PC-9 (cell line): ENCODE data around the gene TMEM263. TPM values are rescaled to one million over a fixed set of nuclear protein-coding genes. Genes with fewer than 3 reads are reported as not detected.
"Not testable (repeated sequence)": the region's sequence is repeated elsewhere in the genome, so short reads cannot be mapped to it uniquely, and the experiment has no call there.

Source experiments
- BruUV-seq: library from RNA; stranded (reverse); fragments of 400-500 nt; replicated peaks from 2 replicates; lab custom pipeline; 2021; lab: Mats Ljungman, UMichigan
- CTCF ChIA-PET: fragments of 300-600 bp; sonication (Branson Sonifier 250); formaldehyde crosslinking; loops from one replicate; lab custom pipeline; 2022; ENCODE audit warnings: antibody characterized with exemption; lab: Charles Lee
- POLR2A ChIA-PET: fragments of 300-600 bp; sonication (Branson Sonifier 250); formaldehyde crosslinking; loops from one replicate; lab custom pipeline; 2022; ENCODE audit warnings: antibody characterized with exemption; ENCODE audit not compliant: unreplicated experiment; lab: Charles Lee
- DNase-seq, 2 experiments: peaks; one replicate each; pipeline versions ENCODE4 v3.0.0 to v3.0.0-alpha.2; 2015 to 2022; ENCODE audit warnings: mixed read lengths in 1 of 2
- H2AFZ ChIP-seq: fragments of 200-600 bp; sonication (generic); 2 replicates; pipeline ENCODE4 v1.8.1; 2017; ENCODE audit warnings: antibody characterized with exemption
- H3F3A ChIP-seq: fragments of 200-600 bp; sonication (generic); 2 replicates; pipeline ENCODE4 v1.8.1; 2017; ENCODE audit warnings: antibody characterized with exemption, mild to moderate bottlenecking, low read depth; ENCODE audit not compliant: insufficient read depth
- H3K27ac ChIP-seq: fragments of 200-600 bp; sonication (generic); 2 replicates; pipeline ENCODE4 v1.6.1; 2016; ENCODE audit warnings: mixed run types
- H3K27me3 ChIP-seq: fragments of 200-600 bp; sonication (generic); 2 replicates; pipeline ENCODE4 v1.6.1; 2016; ENCODE audit warnings: low read depth, mixed run types; ENCODE audit not compliant: insufficient read depth
- H3K36me3 ChIP-seq: fragments of 200-600 bp; sonication (generic); 2 replicates; pipeline ENCODE4 v1.6.1; 2016; ENCODE audit warnings: low read depth, mixed run types
- H3K4me1 ChIP-seq: fragments of 200-600 bp; sonication (generic); replicated peaks from 2 replicates; pipeline ENCODE4 v1.6.1; 2016; ENCODE audit warnings: mixed run types; ENCODE audit not compliant: insufficient read depth
- H3K4me2 ChIP-seq: fragments of 200-600 bp; sonication (generic); 2 replicates; pipeline ENCODE4 v1.6.1; 2017; ENCODE audit warnings: mixed run types
- H3K4me3 ChIP-seq: fragments of 200-600 bp; sonication (generic); 2 replicates; pipeline ENCODE4 v1.6.1; 2016; ENCODE audit warnings: mixed run types
- H3K79me2 ChIP-seq: fragments of 200-600 bp; sonication (generic); 2 replicates; pipeline ENCODE4 v1.6.1; 2017; ENCODE audit warnings: low read depth, mixed run types
- H3K9me2 ChIP-seq: fragments of 200-600 bp; sonication (generic); 2 replicates; pipeline ENCODE4 v1.8.1; 2017; ENCODE audit warnings: mild to moderate bottlenecking; ENCODE audit not compliant: insufficient read depth
- H3K9me3 ChIP-seq: fragments of 200-600 bp; sonication (generic); 2 replicates; pipeline ENCODE4 v1.8.1; 2016; ENCODE audit warnings: low read depth; ENCODE audit not compliant: insufficient read depth
- H4K20me1 ChIP-seq: fragments of 200-600 bp; sonication (generic); 2 replicates; pipeline ENCODE4 v1.8.1; 2017; ENCODE audit not compliant: insufficient read depth
- EZH2 ChIP-seq: fragments of 200-600 bp; sonication (generic); IDR thresholded peaks from 2 replicates; pipeline ENCODE4 v1.8.0; 2017; ENCODE audit warnings: antibody characterized with exemption, low read depth
- intact Hi-C: fragments of 100-400 bp; cut with micrococcal nuclease; formaldehyde crosslinking; loops from one replicate; pipeline ENCODE4 v1.10.0; 2022; ENCODE audit not compliant: unreplicated experiment
- total RNA-seq: library from RNA; stranded (reverse); gene quantifications from 2 replicates; pipeline ENCODE4 v1.2.3, GENCODE V29; 2021
- TF ChIP-seq, protein P1 (sequence below): fragments of 200-600 bp; sonication (generic); conservative IDR thresholded peaks from 2 replicates; pipeline ENCODE4 v1.6.1; 2017; ENCODE audit warnings: mixed run types, antibody characterized with exemption, mild to moderate bottlenecking, moderate library complexity

Gene TMEM263
- total RNA-seq, 1 experiment from 2014 or later = 33.2 TPM

DNA sequence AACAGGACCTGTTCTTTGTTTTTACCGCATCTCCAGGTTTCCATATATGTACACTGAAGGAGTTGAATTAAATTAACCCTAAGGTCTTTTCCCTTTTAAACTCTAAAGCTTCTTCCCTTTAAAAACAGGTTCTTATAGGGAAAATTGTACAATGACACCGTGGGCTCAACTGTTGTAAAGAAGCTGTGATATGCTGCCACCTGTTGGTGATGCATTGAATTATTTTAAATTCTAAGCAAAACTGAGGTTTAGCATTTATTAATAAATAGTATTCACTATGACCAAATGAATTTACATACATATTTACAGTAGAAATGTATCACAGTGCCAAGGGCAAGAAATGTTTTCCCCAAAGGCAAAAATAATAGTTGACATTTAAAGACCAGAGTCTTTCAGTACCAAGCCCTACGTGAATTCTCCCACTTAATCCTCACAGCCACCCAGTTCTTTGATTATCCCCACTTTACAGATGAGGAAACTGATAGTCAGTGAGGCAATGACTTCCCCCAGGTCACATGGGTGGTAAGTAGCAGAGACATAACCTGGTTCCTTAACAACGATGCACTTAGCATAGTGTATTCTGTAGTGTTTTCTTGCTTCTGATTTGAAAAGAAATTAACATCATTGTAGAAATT is 35.7 kb upstream of the TMEM263 start:
- no TSS peak for BruUV-seq

DNA sequence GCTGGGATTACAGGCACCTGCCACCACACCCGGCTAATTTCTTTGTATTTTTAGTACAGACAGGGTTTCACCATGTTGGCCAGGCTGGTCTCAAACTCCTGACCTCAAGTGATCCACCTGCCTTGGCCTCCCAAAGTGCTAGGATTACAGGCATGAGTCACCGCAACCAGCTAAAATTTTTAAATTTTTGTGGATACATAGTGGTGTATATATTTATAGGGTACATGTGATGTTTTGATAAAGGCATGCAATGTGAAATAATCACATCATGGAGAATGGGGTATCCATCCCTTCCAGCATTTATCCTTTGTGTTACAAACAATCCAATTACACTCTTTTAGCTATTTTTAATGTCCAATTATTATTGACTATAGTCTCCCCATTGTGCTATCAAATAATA is 33.7 kb upstream of the TMEM263 start:
- H3K36me3 ChIP-seq, intact Hi-C loops, H3K27me3 ChIP-seq, H4K20me1 ChIP-seq, H3K4me2 ChIP-seq, H3K27ac ChIP-seq, H3K4me1 ChIP-seq, H3K79me2 ChIP-seq, H3K9me2 ChIP-seq, CTCF ChIA-PET, H3F3A ChIP-seq, H3K4me3 ChIP-seq, DNase-seq, H2AFZ ChIP-seq, POLR2A ChIA-PET, BruUV-seq, H3K9me3 ChIP-seq: not testable (repeated sequence)

More for the DNA sequence above, 35.7 kb upstream of the TMEM263 start:
- CTCF ChIA-PET = interaction anchor here (0.6 to 1.4 kb wide), 3 partner anchors 18 to 563 kb away, joined by 3 to 4 read pairs (median 3); no protein-coding TSS in a partner anchor
- no peaks in the 10 kb centered on the region for H3K9me3 ChIP-seq
- no peak overlapping the region for H3K4me3 ChIP-seq
- intact Hi-C loops = loop anchor here (1.0 kb wide), 2 partner anchors 534 to 563 kb away; partner anchors contain the start of gene POLR3B
- no peaks in the 10 kb centered on the region for H3F3A ChIP-seq
- peak in 1 of 2 experiments; percentile 49 for DNase-seq
- H2AFZ ChIP-seq = no peak overlapping the region
- POLR2A ChIA-PET = no interaction called here
- H3K79me2 ChIP-seq = no peaks in the 10 kb centered on the region
- no peak overlapping the region for H3K27ac ChIP-seq
- no peaks in the 10 kb centered on the region for H3K36me3 ChIP-seq
- H3K4me2 ChIP-seq = no peak overlapping the region
- no peaks in the 10 kb centered on the region for H4K20me1 ChIP-seq
- no peaks in the 10 kb centered on the region for H3K27me3 ChIP-seq
- TF ChIP-seq, protein P1, sequence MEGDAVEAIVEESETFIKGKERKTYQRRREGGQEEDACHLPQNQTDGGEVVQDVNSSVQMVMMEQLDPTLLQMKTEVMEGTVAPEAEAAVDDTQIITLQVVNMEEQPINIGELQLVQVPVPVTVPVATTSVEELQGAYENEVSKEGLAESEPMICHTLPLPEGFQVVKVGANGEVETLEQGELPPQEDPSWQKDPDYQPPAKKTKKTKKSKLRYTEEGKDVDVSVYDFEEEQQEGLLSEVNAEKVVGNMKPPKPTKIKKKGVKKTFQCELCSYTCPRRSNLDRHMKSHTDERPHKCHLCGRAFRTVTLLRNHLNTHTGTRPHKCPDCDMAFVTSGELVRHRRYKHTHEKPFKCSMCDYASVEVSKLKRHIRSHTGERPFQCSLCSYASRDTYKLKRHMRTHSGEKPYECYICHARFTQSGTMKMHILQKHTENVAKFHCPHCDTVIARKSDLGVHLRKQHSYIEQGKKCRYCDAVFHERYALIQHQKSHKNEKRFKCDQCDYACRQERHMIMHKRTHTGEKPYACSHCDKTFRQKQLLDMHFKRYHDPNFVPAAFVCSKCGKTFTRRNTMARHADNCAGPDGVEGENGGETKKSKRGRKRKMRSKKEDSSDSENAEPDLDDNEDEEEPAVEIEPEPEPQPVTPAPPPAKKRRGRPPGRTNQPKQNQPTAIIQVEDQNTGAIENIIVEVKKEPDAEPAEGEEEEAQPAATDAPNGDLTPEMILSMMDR = peak; percentile 90
- no peak for TF ChIP-seq EZH2
- H3K4me1 ChIP-seq = no peaks in the 10 kb centered on the region
- no peaks in the 10 kb centered on the region for H3K9me2 ChIP-seq

DNA sequence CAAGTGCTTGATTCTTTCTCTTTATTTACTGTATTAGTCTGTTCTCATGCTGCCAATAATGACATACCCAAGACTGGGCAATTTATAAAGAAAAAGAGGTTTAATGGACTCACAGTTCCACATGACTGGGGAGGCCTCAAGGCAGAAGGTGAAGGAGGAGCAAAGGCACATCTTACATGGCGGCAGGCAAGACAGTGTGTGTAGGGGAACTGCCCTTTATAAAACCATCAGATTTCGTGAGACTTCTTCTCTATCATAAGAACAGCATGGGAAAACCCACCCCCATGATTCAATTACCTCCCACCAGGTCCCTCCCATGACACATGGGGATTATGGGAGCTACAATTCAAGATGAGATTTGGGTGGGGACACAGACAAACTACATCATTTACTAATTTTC is 32.1 kb upstream of the TMEM263 start:
- H3K27me3 ChIP-seq, H2AFZ ChIP-seq, H3K9me3 ChIP-seq, POLR2A ChIA-PET, H4K20me1 ChIP-seq, DNase-seq, H3K9me2 ChIP-seq, BruUV-seq, H3K79me2 ChIP-seq, H3K36me3 ChIP-seq, H3K27ac ChIP-seq, H3F3A ChIP-seq, H3K4me1 ChIP-seq, H3K4me3 ChIP-seq, intact Hi-C loops, CTCF ChIA-PET, H3K4me2 ChIP-seq: not testable (repeated sequence)

DNA sequence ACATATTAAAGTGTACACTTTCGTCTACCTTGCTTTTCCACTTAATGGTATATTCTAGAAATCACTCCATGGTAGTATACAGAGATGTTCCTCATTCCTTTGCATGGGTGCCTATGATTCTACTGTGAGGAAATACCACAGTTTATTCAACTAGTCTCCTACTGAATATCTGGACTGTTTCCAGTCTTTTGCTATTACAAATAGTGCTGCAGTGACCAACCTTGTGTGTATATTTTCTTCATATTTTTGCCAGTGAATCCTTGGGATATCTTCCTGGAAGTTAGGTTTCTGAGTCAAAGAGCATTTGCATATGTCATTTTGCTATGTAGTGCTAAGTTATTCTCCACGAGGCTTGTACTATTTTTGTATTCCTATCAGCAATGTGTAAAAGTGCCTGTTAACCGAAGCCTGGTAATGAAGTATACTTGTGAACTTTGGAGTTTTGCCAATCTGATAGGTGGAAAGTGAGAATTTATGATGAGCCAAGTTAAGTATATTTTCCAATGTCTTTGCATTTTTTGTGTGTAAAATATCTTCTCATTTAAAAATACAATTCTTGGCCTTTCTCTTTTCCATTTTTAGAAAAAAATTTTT is 31.3 kb upstream of the TMEM263 start:
- Histone ChIP-seq H3K4me3 (no peak overlapping the region), H2AFZ (no peak overlapping the region), H3K79me2 (no peaks in the 10 kb centered on the region), H3K9me2 (no peaks in the 10 kb centered on the region), H3K36me3 (no peaks in the 10 kb centered on the region), H3K27ac (no peak overlapping the region), H3K27me3 (no peaks in the 10 kb centered on the region; the same call in 1 of the 2 replicates), H3K4me1 (no peaks in the 10 kb centered on the region), H4K20me1 (no peaks in the 10 kb centered on the region), H3K9me3 (no peaks in the 10 kb centered on the region), H3K4me2 (no peak overlapping the region), H3F3A (no peaks in the 10 kb centered on the region)
- TF ChIP-seq, protein P1 = no peak
- TF ChIP-seq EZH2 = no peak
- no peak for DNase-seq
- intact Hi-C loops = no loop called here
- POLR2A ChIA-PET = no interaction called here
- CTCF ChIA-PET = no interaction called here
- no TSS peak for BruUV-seq
